Anterior cingulate cortex (tissue), 58 donors: ENCODE measurements around the gene ECHS1.

Source experiments
- DNase-seq, 58 donors: peaks; one replicate each; lab custom pipeline; 2025; lab: John Stamatoyannopoulos, UW

ECHS1 gene

GRCh38 chr10:133347710-133348517, 25.2 kb downstream of the ECHS1 start:
- no peak for DNase-seq

- DNase-seq: no peak
Measured at GRCh38 chr10:133346413-133346812, 26.7 kb downstream of the ECHS1 start.

GRCh38 chr10:133344236-133344635, 28.9 kb downstream of the ECHS1 start:
- no peak for DNase-seq

- no peak for DNase-seq
Measured at GRCh38 chr10:133343558-133343957, 29.6 kb downstream of the ECHS1 start.

- no peak for DNase-seq
Measured at GRCh38 chr10:133342942-133343341, 30.2 kb downstream of the ECHS1 start.

- DNase-seq: no peak
Measured at GRCh38 chr10:133341983-133342382, 31.2 kb downstream of the ECHS1 start.

GRCh38 chr10:133339708-133340380, 33.3 kb downstream of the ECHS1 start:
- no peak for DNase-seq

- no peak for DNase-seq
Measured at GRCh38 chr10:133338080-133339071, 34.8 kb downstream of the ECHS1 start.

GRCh38 chr10:133337370-133337725, 35.8 kb downstream of the ECHS1 start:
- DNase-seq: no peak

- peak in 56 of 58 donors; percentile 15 to 91 (median 67) for DNase-seq
Measured at GRCh38 chr10:133336577-133337369, 36.4 kb downstream of the ECHS1 start, which contains the start of gene CALY. TSS of gene CALY (minus strand) at chr10:133336896. CDS start at chr10:133328989, 7,907 bp downstream.

GRCh38 chr10:133336118-133336576, 37.0 kb downstream of the ECHS1 start:
- DNase-seq: peak in 1 of 58 donors; percentile 70

GRCh38 chr10:133335246-133336117, 37.7 kb downstream of the ECHS1 start:
- DNase-seq: peak in 48 of 58 donors; percentile 9 to 88 (median 64)

- no peak for DNase-seq
Measured at GRCh38 chr10:133334503-133335245, 38.5 kb downstream of the ECHS1 start.

GRCh38 chr10:133332936-133333699, 40.0 kb downstream of the ECHS1 start:
- DNase-seq: no peak

- peak in 57 of 58 donors; percentile 21 to 92 (median 73) for DNase-seq
Measured at GRCh38 chr10:133329491-133330202, 43.5 kb downstream of the ECHS1 start.
